Astrocyte (in vitro differentiated cells and primary cell): ENCODE measurements around the gene ATP2B2.

ENCODE experiments used
- CTCF ChIP-seq: IDR thresholded peaks from 2 replicates; pipeline ENCODE4 v1.5.1; 2011; ENCODE audit warnings: low read depth, mild to moderate bottlenecking, inconsistent platforms, low read length, moderate library complexity; ENCODE audit not compliant: insufficient read depth
- EZH2 ChIP-seq: IDR thresholded peaks from 2 replicates; pipeline ENCODE4 v1.6.1; 2012; ENCODE audit warnings: mild to moderate bottlenecking, low read length, inconsistent platforms; ENCODE audit not compliant: insufficient read depth

- TF ChIP-seq CTCF (no peak), EZH2 (no peak)
Measured at GRCh38 chr3:10404876-10405275, 100.5 kb downstream of the ATP2B2 start.
